GM23248 (cell line): ENCODE results near the gene SLIT3. TPM values are rescaled to one million over a fixed set of nuclear protein-coding genes. Genes with fewer than 3 reads are reported as not detected.
A peak's percentile ranks its signal among the peaks of the same experiment; 100 is the strongest.

Source experiments
- DNase-seq: peaks from one replicate; pipeline ENCODE4 v3.0.0-alpha.2; 2015
- H2AFZ ChIP-seq: fragments of 200-600 bp; sonication (generic); 2 replicates; pipeline ENCODE4 v1.6.1; 2016; ENCODE audit warnings: antibody characterized with exemption
- H3F3A ChIP-seq: fragments of 200-600 bp; sonication (generic); 2 replicates; pipeline ENCODE4 v1.6.1; 2016; ENCODE audit warnings: mild to moderate bottlenecking, antibody characterized with exemption, mixed run types; ENCODE audit not compliant: insufficient read depth
- H3K27ac ChIP-seq: fragments of 200-600 bp; sonication (generic); 2 replicates; pipeline ENCODE4 v1.5.1; 2016; ENCODE audit warnings: mild to moderate bottlenecking
- H3K27me3 ChIP-seq: fragments of 200-600 bp; sonication (generic); replicated peaks from 2 replicates; pipeline ENCODE4 v1.6.1; 2016; ENCODE audit warnings: mild to moderate bottlenecking; ENCODE audit not compliant: insufficient read depth
- H3K36me3 ChIP-seq: fragments of 200-600 bp; sonication (generic); 2 replicates; pipeline ENCODE4 v1.6.1; 2016; ENCODE audit warnings: low read depth, mild to moderate bottlenecking
- H3K4me1 ChIP-seq: fragments of 200-600 bp; sonication (generic); 2 replicates; pipeline ENCODE4 v1.6.1; 2016; ENCODE audit warnings: mild to moderate bottlenecking; ENCODE audit not compliant: insufficient read depth
- H3K4me2 ChIP-seq: fragments of 200-600 bp; sonication (generic); one replicate; pipeline ENCODE4 v1.6.1; 2016; ENCODE audit warnings: mild to moderate bottlenecking; ENCODE audit not compliant: unreplicated experiment
- H3K4me3 ChIP-seq: fragments of 200-600 bp; sonication (generic); 2 replicates; pipeline ENCODE4 v1.5.1; 2016; ENCODE audit warnings: mild to moderate bottlenecking
- H3K79me2 ChIP-seq: fragments of 200-600 bp; sonication (generic); 2 replicates; pipeline ENCODE4 v1.6.1; 2016; ENCODE audit warnings: mild to moderate bottlenecking; ENCODE audit not compliant: insufficient read depth
- H3K9ac ChIP-seq: fragments of 200-600 bp; sonication (generic); 2 replicates; pipeline ENCODE4 v1.6.1; 2016; ENCODE audit warnings: mild to moderate bottlenecking
- H3K9me2 ChIP-seq: fragments of 200-600 bp; sonication (generic); 2 replicates; pipeline ENCODE4 v1.6.1; 2016; ENCODE audit warnings: mixed run types, mild to moderate bottlenecking, moderate library complexity; ENCODE audit not compliant: insufficient read depth
- H3K9me3 ChIP-seq: fragments of 200-600 bp; sonication (generic); one replicate; pipeline ENCODE4 v1.6.1; 2017; ENCODE audit warnings: low read depth
- H4K20me1 ChIP-seq: fragments of 200-600 bp; sonication (generic); 2 replicates; pipeline ENCODE4 v1.6.0; 2016; ENCODE audit not compliant: insufficient read depth
- EZH2 ChIP-seq: fragments of 200-600 bp; sonication (generic); IDR thresholded peaks from 2 replicates; pipeline ENCODE4 v1.6.1; 2018; ENCODE audit warnings: antibody characterized with exemption, mild to moderate bottlenecking; ENCODE audit not compliant: insufficient read depth, poor library complexity, severe bottlenecking
- EZH2phosphoT487 ChIP-seq: fragments of 200-600 bp; sonication (generic); IDR thresholded peaks from 2 replicates; pipeline ENCODE4 v1.6.1; 2018; ENCODE audit warnings: antibody characterized with exemption, moderate library complexity, mild to moderate bottlenecking, low read depth; ENCODE audit not compliant: insufficient read depth
- WGBS, 2 experiments: methylation state at CpG; one replicate each; pipeline ENCODE4 v1.1.6; 2015 to 2017; ENCODE audit warnings: low lambda C conversion rate in 2 of 2, low coverage in 1 of 2; ENCODE audit errors: missing lambda C conversion rate in 2 of 2; 5-methylcytosine and 5-hydroxymethylcytosine counted together
- in situ Hi-C: fragments of 300-500 bp; cut with MboI; formaldehyde crosslinking; loops from 2 replicates; pipeline ENCODE4 v1.15.0; 2020
- polyA plus RNA-seq: library from polyadenylated mRNA; unstranded; fragments of >200 nt; fragmentation: Nextera tagmentation; extraction: Ambion mirVana; gene quantifications from 2 replicates; pipeline ENCODE4 v1.2.1, GENCODE V29; 2016
- total RNA-seq: library from RNA; depleted of rRNA; stranded (reverse); fragments of >200 nt; shearing (Covaris generic); gene quantifications from 2 replicates; pipeline ENCODE4 v1.2.3, GENCODE V29; 2014

Gene SLIT3
- total and polyA plus RNA-seq, 2 experiments from 2014 or later: 61.9 to 100 TPM

DNA sequence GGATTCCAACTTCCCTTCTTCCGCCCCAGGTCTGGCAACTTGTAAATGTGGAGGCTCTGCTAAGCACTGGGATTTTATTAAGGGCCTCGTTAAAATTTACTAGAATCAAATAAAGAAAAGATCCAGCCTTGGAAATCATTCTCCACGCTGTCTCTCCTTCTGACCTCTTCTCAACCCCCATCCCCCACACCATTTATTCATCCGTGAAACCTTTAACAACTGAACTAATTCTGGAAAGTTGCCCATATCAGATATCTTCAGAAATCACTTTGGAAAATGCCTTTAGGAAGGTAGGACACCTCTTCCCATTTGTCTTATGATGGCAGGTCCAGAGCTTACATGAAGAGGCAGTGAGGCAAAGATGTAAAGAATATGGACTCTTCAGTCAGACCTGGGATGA lies 288.5 kb downstream of the SLIT3 start:
- Histone ChIP-seq H3K36me3 (no peaks in the 10 kb centered on the region), H3K79me2 (no peaks in the 10 kb centered on the region), H2AFZ (no peak overlapping the region), H3K4me1 (peaks cover 11% of the 10 kb centered on the region), H3K9me3 (no peaks in the 10 kb centered on the region), H3F3A (peaks cover 18% of the 10 kb centered on the region; the same call in 1 of the 2 replicates), H3K4me3 (no peak overlapping the region), H3K27ac (no peak overlapping the region), H3K4me2 (no peak overlapping the region), H3K27me3 (no peaks in the 10 kb centered on the region), H3K9me2 (no peaks in the 10 kb centered on the region), H3K9ac (no peak overlapping the region), H4K20me1 (no peaks in the 10 kb centered on the region)
- 46 to 61% methylated on average over 4 of the region's 4 CpGs for WGBS, 2 experiments
- no peak for DNase-seq
- in situ Hi-C loops: no loop called here
- TF ChIP-seq EZH2phosphoT487: no peak
- no peak for TF ChIP-seq EZH2

DNA sequence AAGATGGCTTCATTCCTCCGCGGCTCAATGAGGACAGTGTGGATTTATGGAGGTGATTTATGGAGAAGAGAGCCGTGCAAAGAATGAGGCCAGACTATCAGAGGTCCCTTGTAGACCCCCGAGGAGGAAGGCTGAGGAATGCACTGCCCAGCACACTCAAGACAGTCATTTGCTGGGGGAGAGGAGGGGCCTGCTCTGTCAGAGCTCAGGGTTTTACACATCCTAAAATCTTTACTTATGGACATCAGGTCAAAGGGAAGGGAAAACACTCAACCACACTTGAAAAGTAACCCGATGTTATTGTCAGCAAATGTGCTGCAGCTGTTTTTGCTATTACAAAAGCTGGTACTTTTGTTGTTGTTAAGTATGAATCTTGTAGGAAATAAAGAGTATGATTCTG lies 289.5 kb downstream of the SLIT3 start:
- Histone ChIP-seq H3K9ac (no peak overlapping the region), H3K9me2 (no peaks in the 10 kb centered on the region), H3F3A (peaks cover 26% of the 10 kb centered on the region; the same call in 1 of the 2 replicates), H3K4me2 (no peak overlapping the region), H2AFZ (no peak overlapping the region), H3K27ac (no peak overlapping the region), H3K27me3 (no peaks in the 10 kb centered on the region), H3K36me3 (no peaks in the 10 kb centered on the region), H4K20me1 (no peaks in the 10 kb centered on the region), H3K4me3 (no peak overlapping the region), H3K9me3 (no peaks in the 10 kb centered on the region), H3K4me1 (peaks cover 20% of the 10 kb centered on the region), H3K79me2 (no peaks in the 10 kb centered on the region)
- WGBS, 2 experiments: 34 to 43% methylated on average over 5 of the region's 5 CpGs
- no peak for DNase-seq
- no peak for TF ChIP-seq EZH2phosphoT487
- TF ChIP-seq EZH2: no peak
- in situ Hi-C loops: no loop called here

DNA sequence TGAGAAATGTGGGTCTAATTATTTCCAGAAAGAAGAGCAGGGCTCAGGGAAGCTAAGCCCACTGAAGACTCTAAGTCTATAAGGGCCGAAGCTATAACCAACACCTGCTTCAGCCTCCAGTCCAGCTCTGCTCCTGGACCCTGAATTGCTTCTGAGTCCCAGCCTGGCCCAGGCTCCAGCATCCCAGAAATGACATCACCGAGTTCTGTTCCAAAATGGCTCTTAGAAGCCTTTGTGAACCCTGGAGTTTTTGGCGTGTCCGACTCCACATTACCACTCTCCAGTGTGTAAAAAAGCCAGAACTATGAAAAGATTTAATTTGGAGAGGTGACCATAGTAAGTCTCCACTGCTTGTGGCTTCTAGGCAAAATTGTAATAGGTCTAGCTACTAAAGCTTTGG lies 289.9 kb downstream of the SLIT3 start:
- H2AFZ ChIP-seq: no peak overlapping the region
- no peaks in the 10 kb centered on the region for H3K79me2 ChIP-seq
- H3K9me2 ChIP-seq: no peaks in the 10 kb centered on the region
- no peak for DNase-seq
- no peak overlapping the region for H3K4me2 ChIP-seq
- no peaks in the 10 kb centered on the region for H3K27me3 ChIP-seq
- no peak overlapping the region for H3K27ac ChIP-seq
- peaks cover 31% of the 10 kb centered on the region; the same call in 1 of the 2 replicates for H3F3A ChIP-seq
- no peak overlapping the region for H3K9ac ChIP-seq
- TF ChIP-seq EZH2: no peak
- TF ChIP-seq EZH2phosphoT487: no peak
- peaks cover 22% of the 10 kb centered on the region for H3K4me1 ChIP-seq
- H3K9me3 ChIP-seq: no peaks in the 10 kb centered on the region
- in situ Hi-C loops: no loop called here
- H3K4me3 ChIP-seq: no peak overlapping the region
- no peaks in the 10 kb centered on the region for H4K20me1 ChIP-seq
- H3K36me3 ChIP-seq: no peaks in the 10 kb centered on the region
- 43 to 46% methylated on average over 4 of the region's 4 CpGs for WGBS, 2 experiments

DNA sequence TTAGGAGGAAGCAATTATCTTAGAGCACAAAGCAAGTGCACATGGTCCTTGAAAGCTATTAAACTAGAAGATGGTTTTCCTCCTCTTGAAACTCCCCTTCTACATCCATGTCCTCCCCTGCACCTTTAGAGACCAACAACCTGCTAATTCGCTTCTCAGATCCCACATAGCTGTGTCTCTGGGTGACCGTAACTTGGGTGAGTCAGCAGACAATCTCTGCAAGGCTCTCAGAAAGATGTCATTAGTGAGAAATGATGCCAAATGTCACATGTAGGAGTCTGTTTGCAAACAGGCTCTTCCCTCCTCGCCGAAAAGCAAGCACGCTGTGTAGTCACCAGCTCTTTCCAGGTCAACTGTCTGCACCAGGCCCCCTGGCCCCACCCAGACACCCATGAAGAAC lies 291.8 kb downstream of the SLIT3 start:
- no peaks in the 10 kb centered on the region for H3K79me2 ChIP-seq
- H3F3A ChIP-seq: peaks cover 33% of the 10 kb centered on the region; the same call in 1 of the 2 replicates
- H2AFZ ChIP-seq: no peak overlapping the region
- H3K4me2 ChIP-seq: peak overlapping the region; percentile 27
- H3K9ac ChIP-seq: no peak overlapping the region
- H3K36me3 ChIP-seq: no peaks in the 10 kb centered on the region
- H3K27me3 ChIP-seq: no peaks in the 10 kb centered on the region
- H3K9me3 ChIP-seq: no peaks in the 10 kb centered on the region
- no peak for TF ChIP-seq EZH2
- TF ChIP-seq EZH2phosphoT487: no peak
- peak; percentile 72 for DNase-seq
- in situ Hi-C loops: no loop called here
- H3K9me2 ChIP-seq: no peaks in the 10 kb centered on the region
- H3K27ac ChIP-seq: no peak overlapping the region
- H4K20me1 ChIP-seq: no peaks in the 10 kb centered on the region
- H3K4me1 ChIP-seq: peaks cover 25% of the 10 kb centered on the region
- 16 to 24% methylated on average over 5 of the region's 5 CpGs for WGBS, 2 experiments
- no peak overlapping the region for H3K4me3 ChIP-seq
